Lower leg skin (tissue), 3 donors: ENCODE data around the gene DIP2C.

ENCODE experiments used
- CTCF ChIP-seq, 3 donors: fragments of 450-650 bp; IDR thresholded peaks; one replicate each; pipeline ENCODE4 v1.5.1; 2016; ENCODE audit warnings: antibody characterized with exemption in 3 of 3, mild to moderate bottlenecking in 3 of 3, moderate library complexity in 2 of 3
- POLR2A ChIP-seq, 2 donors: fragments of 450-650 bp; IDR thresholded peaks; one replicate each; pipeline ENCODE4 v1.6.1; 2016 to 2017; ENCODE audit warnings: antibody characterized with exemption in 2 of 2, mild to moderate bottlenecking in 1 of 2, moderate library complexity in 1 of 2

GRCh38 chr10:546971-547590 is 142.4 kb downstream of the DIP2C start:
- TF ChIP-seq CTCF (IDR thresholded peaks at IDR 0.05) (no peak), POLR2A (IDR thresholded peaks at IDR 0.05) (no peak)
